Right ventricle myocardium superior (tissue), 1 donor: ENCODE data around the gene CREB5. TPM values are rescaled to one million over a fixed set of nuclear protein-coding genes. Genes with fewer than 3 reads are reported as not detected.
A peak's percentile ranks its signal among the peaks of the same experiment; 100 is the strongest.

Source experiments
- ATAC-seq: fragments of 200-7000 bp; cut with Tn5 transposase; one replicate; pipeline ENCODE4 v1.9.1; 2020; ENCODE audit warnings: mild to moderate bottlenecking; ENCODE audit not compliant: poor library complexity
- DNase-seq: peaks from one replicate; pipeline ENCODE4 v3.0.0-alpha.2; 2020
- intact Hi-C: fragments of 100-400 bp; cut with DNase I; formaldehyde crosslinking; loops from one replicate; pipeline ENCODE4 v1.11.2; 2022
- total RNA-seq: library from RNA; stranded (reverse); fragmentation: NEBNext Ultra II Directional; extraction: Animal tissue kit (Norgen Biotek cat#: 25700); gene quantifications from one replicate; pipeline ENCODE4 v1.2.1, GENCODE V29; 2021
- donor health status: DM: no; HTN: yes; CAD: no; lungs with severe emphysema.

Gene CREB5
- total RNA-seq, 1 donor from 2014 or later = 4.7 TPM

- no peak for ATAC-seq
- no peak for DNase-seq
- intact Hi-C loops = no loop called here
These were observed 287.8 kb downstream of the CREB5 start for GRCh38 chr7:28700096-28700495.

GRCh38 chr7:28700790-28701203 lies 288.5 kb downstream of the CREB5 start:
- ATAC-seq (no peak), DNase-seq (no peak)

GRCh38 chr7:28701731-28702130 lies 289.4 kb downstream of the CREB5 start:
- no peak for ATAC-seq
- intact Hi-C loops = no loop called here
- DNase-seq = no peak

More at GRCh38 chr7:28700790-28701203, 288.5 kb downstream of the CREB5 start:
- intact Hi-C loops = no loop called here

- intact Hi-C loops = no loop called here
- DNase-seq = no peak
- ATAC-seq = no peak
These were observed 289.9 kb downstream of the CREB5 start for GRCh38 chr7:28702171-28702570.

- peak; percentile 52 for ATAC-seq
- intact Hi-C loops = no loop called here
- no peak for DNase-seq
These were observed 290.9 kb downstream of the CREB5 start for GRCh38 chr7:28703037-28703765.

- DNase-seq = no peak
- intact Hi-C loops = no loop called here
- ATAC-seq = no peak
These were observed 292.4 kb downstream of the CREB5 start for GRCh38 chr7:28704706-28705105.

- intact Hi-C loops = no loop called here
- no peak for DNase-seq
- ATAC-seq = no peak
These were observed 293.0 kb downstream of the CREB5 start for GRCh38 chr7:28705350-28705749.

GRCh38 chr7:28706584-28706983 lies 294.3 kb downstream of the CREB5 start:
- DNase-seq = no peak
- ATAC-seq = no peak
- intact Hi-C loops = no loop called here

GRCh38 chr7:28707291-28707690 lies 295.0 kb downstream of the CREB5 start:
- intact Hi-C loops = no loop called here
- ATAC-seq (no peak), DNase-seq (no peak)

- ATAC-seq (peak; percentile 74), DNase-seq (no peak)
- intact Hi-C loops = no loop called here
These were observed 296.0 kb downstream of the CREB5 start for GRCh38 chr7:28708033-28708951.

- DNase-seq (no peak), ATAC-seq (no peak)
- intact Hi-C loops = no loop called here
These were observed 297.4 kb downstream of the CREB5 start for GRCh38 chr7:28709748-28710147.

- DNase-seq (no peak), ATAC-seq (peak; percentile 32)
- intact Hi-C loops = no loop called here
These were observed 298.8 kb downstream of the CREB5 start for GRCh38 chr7:28711114-28711513.

GRCh38 chr7:28714459-28715120 lies 302.3 kb downstream of the CREB5 start:
- ATAC-seq (no peak), DNase-seq (no peak)
- intact Hi-C loops = no loop called here

GRCh38 chr7:28717445-28718054 lies 305.2 kb downstream of the CREB5 start:
- DNase-seq = no peak
- ATAC-seq = peak; percentile 20
- intact Hi-C loops = no loop called here

- peak; percentile 94 for ATAC-seq
- DNase-seq = peak; percentile 44
- intact Hi-C loops = no loop called here
These were observed 305.8 kb downstream of the CREB5 start for GRCh38 chr7:28718055-28718481.

- ATAC-seq (no peak), DNase-seq (no peak)
- intact Hi-C loops = no loop called here
These were observed 306.2 kb downstream of the CREB5 start for GRCh38 chr7:28718545-28718944.

GRCh38 chr7:28722684-28723083 lies 310.4 kb downstream of the CREB5 start:
- intact Hi-C loops = no loop called here
- no peak for ATAC-seq

GRCh38 chr7:28723336-28723735 lies 311.0 kb downstream of the CREB5 start:
- ATAC-seq (no peak), DNase-seq (no peak)
- intact Hi-C loops = no loop called here

More at GRCh38 chr7:28722684-28723083, 310.4 kb downstream of the CREB5 start:
- no peak for DNase-seq

- intact Hi-C loops = no loop called here
- no peak for DNase-seq
- ATAC-seq = no peak
These were observed 312.2 kb downstream of the CREB5 start for GRCh38 chr7:28724563-28724962.
